Prostate gland (tissue), 2 donors: ENCODE data around the gene RBP5. TPM values are rescaled to one million over a fixed set of nuclear protein-coding genes. Genes with fewer than 3 reads are reported as not detected.

Experiments used
- DNase-seq: peaks from one replicate; pipeline ENCODE4 v3.0.0-alpha.2; 2019; ENCODE audit warnings: low spot score
- H3K27ac ChIP-seq, 2 donors: fragments of 200-600 bp; sonication (generic); 2 replicates each; pipeline ENCODE4 v1.5.1; 2017 to 2019
- H3K27me3 ChIP-seq: fragments of 200-600 bp; sonication (generic); replicated peaks from 2 replicates; pipeline ENCODE4 v1.5.1; 2019; ENCODE audit not compliant: insufficient read depth
- H3K36me3 ChIP-seq, 2 donors: fragments of 200-600 bp; sonication (generic); 1 replicate in 1 of 2; 2 replicates in 1 of 2; pipeline versions ENCODE4 v1.5.1 to v1.8.1; 2017 to 2019
- H3K4me1 ChIP-seq: fragments of 200-600 bp; sonication (generic); replicated peaks from 2 replicates; pipeline ENCODE4 v1.5.1; 2019
- H3K4me3 ChIP-seq, 2 donors: fragments of 200-600 bp; sonication (generic); 2 replicates each; pipeline ENCODE4 v1.5.1; 2017 to 2019
- H3K9me3 ChIP-seq: fragments of 200-600 bp; sonication (generic); 2 replicates; pipeline ENCODE4 v1.5.1; 2017
- POLR2A ChIP-seq: fragments of 450-650 bp; IDR thresholded peaks from one replicate; pipeline ENCODE4 v1.6.1; 2016; ENCODE audit warnings: antibody characterized with exemption, mild to moderate bottlenecking
- POLR2AphosphoS5 ChIP-seq: sonication (generic); formaldehyde crosslinking; IDR thresholded peaks from one replicate; pipeline ENCODE4 v1.6.1; 2017; ENCODE audit warnings: antibody characterized with exemption
- WGBS: methylation state at CpG from one replicate; pipeline ENCODE4 v1.1.5; 2018; 5-methylcytosine and 5-hydroxymethylcytosine counted together
- intact Hi-C: fragments of 100-400 bp; cut with DNase I; formaldehyde crosslinking; loops from one replicate; pipeline ENCODE4 v1.14.2; 2022
- total RNA-seq, 2 donors: library from RNA; depleted of rRNA; stranded (reverse); fragments of >200 nt; gene quantifications; one replicate each; pipeline ENCODE4 v1.1.0, GENCODE V29; 2016
- TF ChIP-seq, protein P1 (sequence below), 4 experiments: fragments of 200-600 bp in 2 of 4; fragments of 450-650 bp in 2 of 4; sonication (generic) in 2 of 4; IDR thresholded peaks; 1 replicate in 3 of 4; 2 replicates in 1 of 4; pipeline ENCODE4 v1.5.1; 2016 to 2019; ENCODE audit warnings: antibody characterized with exemption in 4 of 4, mild to moderate bottlenecking in 2 of 4, moderate library complexity in 2 of 4

RBP5 gene
- total RNA-seq, 2 donors from 2014 or later, result 2.4 to 3.5 TPM

DNA sequence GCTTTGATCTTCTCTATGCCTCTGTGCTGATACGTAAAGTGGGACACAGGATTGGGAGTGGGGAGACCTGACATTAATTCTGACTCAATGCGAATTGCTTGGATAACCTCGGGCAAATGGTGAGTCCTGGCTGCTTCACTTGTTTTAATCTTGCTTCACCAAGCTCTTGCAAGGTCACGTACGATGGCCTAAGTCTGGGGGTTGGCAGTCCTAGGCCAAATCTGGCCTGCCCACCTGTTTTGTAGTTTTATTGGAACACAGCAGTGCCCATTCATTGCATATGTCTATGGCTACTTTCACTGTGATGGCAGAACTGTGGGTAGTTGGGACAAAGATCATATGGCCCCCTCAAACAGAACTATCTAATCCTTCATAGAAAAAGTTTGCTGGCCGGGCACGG, 14.9 kb upstream of the RBP5 start:
- no peaks in the 10 kb centered on the region for H3K9me3 ChIP-seq
- no peak for DNase-seq
- H3K36me3 ChIP-seq, result no peaks in the 10 kb centered on the region
- TF ChIP-seq, protein P1, sequence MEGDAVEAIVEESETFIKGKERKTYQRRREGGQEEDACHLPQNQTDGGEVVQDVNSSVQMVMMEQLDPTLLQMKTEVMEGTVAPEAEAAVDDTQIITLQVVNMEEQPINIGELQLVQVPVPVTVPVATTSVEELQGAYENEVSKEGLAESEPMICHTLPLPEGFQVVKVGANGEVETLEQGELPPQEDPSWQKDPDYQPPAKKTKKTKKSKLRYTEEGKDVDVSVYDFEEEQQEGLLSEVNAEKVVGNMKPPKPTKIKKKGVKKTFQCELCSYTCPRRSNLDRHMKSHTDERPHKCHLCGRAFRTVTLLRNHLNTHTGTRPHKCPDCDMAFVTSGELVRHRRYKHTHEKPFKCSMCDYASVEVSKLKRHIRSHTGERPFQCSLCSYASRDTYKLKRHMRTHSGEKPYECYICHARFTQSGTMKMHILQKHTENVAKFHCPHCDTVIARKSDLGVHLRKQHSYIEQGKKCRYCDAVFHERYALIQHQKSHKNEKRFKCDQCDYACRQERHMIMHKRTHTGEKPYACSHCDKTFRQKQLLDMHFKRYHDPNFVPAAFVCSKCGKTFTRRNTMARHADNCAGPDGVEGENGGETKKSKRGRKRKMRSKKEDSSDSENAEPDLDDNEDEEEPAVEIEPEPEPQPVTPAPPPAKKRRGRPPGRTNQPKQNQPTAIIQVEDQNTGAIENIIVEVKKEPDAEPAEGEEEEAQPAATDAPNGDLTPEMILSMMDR (IDR thresholded peaks at IDR 0.05), result no peak
- TF ChIP-seq POLR2AphosphoS5 (no peak), POLR2A (no peak)
- H3K27ac ChIP-seq, result no peak overlapping the region
- no peaks in the 10 kb centered on the region for H3K27me3 ChIP-seq
- 94% methylated on average over 7 of the region's 7 CpGs for WGBS
- intact Hi-C loops, result no loop called here
- no peaks in the 10 kb centered on the region for H3K4me1 ChIP-seq
- H3K4me3 ChIP-seq, result no peak overlapping the region

GRCh38 chr12:7142809-7143465, 14.2 kb upstream of the RBP5 start:
- Histone ChIP-seq H3K27me3 (no peaks in the 10 kb centered on the region), H3K9me3 (no peaks in the 10 kb centered on the region), H3K4me3 (no peak overlapping the region), H3K36me3 (no peaks in the 10 kb centered on the region), H3K27ac (no peak overlapping the region), H3K4me1 (no peaks in the 10 kb centered on the region)
- WGBS, result 93% methylated on average over 18 of the region's 18 CpGs
- DNase-seq, result no peak
- intact Hi-C loops, result no loop called here
- TF ChIP-seq, protein P1 (IDR thresholded peaks at IDR 0.05), result no peak
- no peak for TF ChIP-seq POLR2A

DNA sequence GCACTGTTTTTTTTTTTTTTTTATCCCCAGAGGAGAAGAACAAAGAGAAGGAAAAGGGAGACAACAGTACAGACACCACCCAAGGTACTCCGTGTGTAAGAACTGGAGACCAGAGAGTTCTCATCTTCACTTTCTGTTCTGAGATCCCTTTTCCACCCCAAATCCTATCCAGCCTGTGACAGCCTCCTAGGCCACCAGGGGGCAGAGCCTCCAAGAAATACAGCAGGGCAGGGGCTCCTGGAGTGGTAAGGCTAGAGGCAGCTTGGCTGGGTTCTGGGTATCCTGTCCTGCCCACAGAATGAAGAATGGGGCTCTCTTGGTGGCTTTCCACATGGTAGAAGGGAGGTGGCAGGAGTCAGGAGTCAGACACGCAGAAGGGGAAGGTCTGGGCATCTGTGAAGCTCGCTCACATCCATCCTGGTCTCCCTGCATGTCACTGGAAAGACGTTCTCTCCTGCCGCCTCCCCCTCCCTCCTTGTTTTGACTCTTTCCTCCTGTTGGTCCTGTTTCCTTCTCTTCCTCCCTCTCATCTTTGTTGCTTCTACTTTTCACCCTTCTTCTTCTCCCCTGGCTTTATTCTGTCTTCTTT, 13.5 kb upstream of the RBP5 start:
- TF ChIP-seq, protein P1 (IDR thresholded peaks at IDR 0.05), result peak; percentile 18 to 60 (median 44)
- TF ChIP-seq POLR2AphosphoS5, result no peak
- Histone ChIP-seq H3K27me3 (no peaks in the 10 kb centered on the region), H3K27ac (no peak overlapping the region), H3K36me3 (no peaks in the 10 kb centered on the region), H3K4me3 (no peak overlapping the region), H3K4me1 (no peaks in the 10 kb centered on the region), H3K9me3 (no peaks in the 10 kb centered on the region)
- no peak for DNase-seq
- intact Hi-C loops, result no loop called here
- WGBS, result 74% methylated on average over 5 of the region's 5 CpGs

- no peak overlapping the region for H3K27ac ChIP-seq
- no peaks in the 10 kb centered on the region for H3K4me1 ChIP-seq
- 97% methylated on average over 7 of the region's 7 CpGs for WGBS
- DNase-seq, result no peak
- intact Hi-C loops, result no loop called here
- H3K4me3 ChIP-seq, result no peak overlapping the region
- no peaks in the 10 kb centered on the region for H3K9me3 ChIP-seq
- peaks cover 0 to 5% of the 10 kb centered on the region in 2 donors for H3K36me3 ChIP-seq
- no peaks in the 10 kb centered on the region for H3K27me3 ChIP-seq
- TF ChIP-seq POLR2A (no peak), POLR2AphosphoS5 (no peak)
- TF ChIP-seq, protein P1 (IDR thresholded peaks at IDR 0.05), result no peak
Observed at GRCh38 chr12:7141351-7142005, 12.8 kb upstream of the RBP5 start.
